Hippocampal formation (tissue), 2 donors: ENCODE data around the gene MINDY4.

ENCODE experiments used
- DNase-seq, 2 donors: peaks; one replicate each; lab custom pipeline; 2025; lab: John Stamatoyannopoulos, UW

The MINDY4 gene

GRCh38 chr7:30879139-30880124, 108.2 kb downstream of the MINDY4 start:
- no peak for DNase-seq

- DNase-seq: no peak
Observed at GRCh38 chr7:30880125-30880720, 109.0 kb downstream of the MINDY4 start.

GRCh38 chr7:30880941-30881340, 109.7 kb downstream of the MINDY4 start:
- DNase-seq: no peak

GRCh38 chr7:30881448-30881847, 110.2 kb downstream of the MINDY4 start:
- DNase-seq: no peak

- DNase-seq: no peak
Observed at GRCh38 chr7:30884881-30885280, 113.7 kb downstream of the MINDY4 start.

- no peak for DNase-seq
Observed at GRCh38 chr7:30886608-30887011, 115.4 kb downstream of the MINDY4 start.

- no peak for DNase-seq
Observed at GRCh38 chr7:30887464-30887872, 116.3 kb downstream of the MINDY4 start.

GRCh38 chr7:30888747-30889146, 117.5 kb downstream of the MINDY4 start:
- DNase-seq: no peak

GRCh38 chr7:30890226-30890625, 119.0 kb downstream of the MINDY4 start:
- no peak for DNase-seq

GRCh38 chr7:30893357-30893756, 122.1 kb downstream of the MINDY4 start:
- peak in 1 of 2 donors; percentile 9 for DNase-seq

GRCh38 chr7:30894009-30894408, 122.8 kb downstream of the MINDY4 start:
- DNase-seq: no peak

- DNase-seq: no peak
Observed at GRCh38 chr7:30894866-30895605, 123.8 kb downstream of the MINDY4 start.

GRCh38 chr7:30896036-30896435, 124.8 kb downstream of the MINDY4 start:
- no peak for DNase-seq

- DNase-seq: no peak
Observed at GRCh38 chr7:30896783-30897637, 125.8 kb downstream of the MINDY4 start.

- no peak for DNase-seq
Observed at GRCh38 chr7:30897770-30898169, 126.6 kb downstream of the MINDY4 start.

- DNase-seq: no peak
Observed at GRCh38 chr7:30898411-30898810, 127.2 kb downstream of the MINDY4 start.

GRCh38 chr7:30899066-30899465, 127.8 kb downstream of the MINDY4 start:
- no peak for DNase-seq

- no peak for DNase-seq
Observed at GRCh38 chr7:30899630-30900029, 128.4 kb downstream of the MINDY4 start.

GRCh38 chr7:30900053-30900452, 128.8 kb downstream of the MINDY4 start:
- DNase-seq: no peak

GRCh38 chr7:30900803-30901362, 129.7 kb downstream of the MINDY4 start:
- no peak for DNase-seq

GRCh38 chr7:30901856-30902255, 130.6 kb downstream of the MINDY4 start:
- no peak for DNase-seq
